Measurements from ENCODE around the gene C1QL1.

The C1QL1 gene

DNA sequence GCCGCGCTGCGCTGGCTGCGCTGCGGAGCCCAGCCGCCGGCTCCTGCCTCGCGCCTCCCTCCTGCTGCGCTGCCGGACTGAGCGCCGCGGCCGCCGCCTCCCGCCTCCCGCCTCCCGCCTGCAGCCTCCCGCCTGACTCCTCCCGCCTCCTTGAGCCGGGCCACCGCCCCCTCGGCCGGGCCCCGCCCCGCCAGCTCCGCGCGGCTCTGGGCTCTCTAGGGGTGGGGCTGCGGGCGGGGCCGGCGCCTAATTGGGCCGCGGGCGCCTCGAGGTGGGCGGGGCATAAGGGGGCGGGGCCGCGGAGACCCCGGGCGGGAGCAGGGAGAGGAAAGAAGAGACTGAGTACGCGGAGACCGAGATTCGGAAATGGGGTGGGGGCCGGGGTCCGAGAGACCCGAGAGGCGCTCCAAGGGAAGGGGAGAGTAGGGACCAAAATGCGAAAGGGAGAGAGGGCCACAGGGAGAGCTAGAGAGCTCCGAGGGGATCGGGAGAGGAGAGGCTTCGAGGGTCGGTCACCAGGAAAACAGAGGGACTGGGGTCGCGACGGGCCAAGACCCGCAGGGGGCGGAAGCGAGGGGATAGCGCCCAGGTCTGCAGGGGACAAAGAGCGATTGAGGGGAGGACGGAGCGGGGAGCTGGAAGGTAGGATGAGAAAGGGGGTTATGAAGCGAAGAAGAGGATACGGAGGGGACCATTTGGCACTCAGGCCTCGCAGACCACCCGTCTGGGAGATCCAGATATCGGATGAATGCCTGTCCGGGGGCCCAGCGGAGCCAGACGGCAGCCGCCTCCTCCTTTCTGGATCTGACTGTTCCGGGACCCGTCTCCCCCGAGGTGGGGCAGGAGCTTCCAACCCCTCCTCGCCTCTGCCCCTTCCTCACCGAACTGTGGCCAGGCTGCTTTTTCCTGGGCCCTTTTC, at the start of gene C1QL1:
Gene C1QL1, minus strand, starts transcription at position 79 of the 919 bp plus-strand sequence. CDS start 255 bp downstream, outside the sequence.
- peak; percentile 79 to 87 for DNase-seq (ENCODE audit: low read depth in 2 of 2)

DNA sequence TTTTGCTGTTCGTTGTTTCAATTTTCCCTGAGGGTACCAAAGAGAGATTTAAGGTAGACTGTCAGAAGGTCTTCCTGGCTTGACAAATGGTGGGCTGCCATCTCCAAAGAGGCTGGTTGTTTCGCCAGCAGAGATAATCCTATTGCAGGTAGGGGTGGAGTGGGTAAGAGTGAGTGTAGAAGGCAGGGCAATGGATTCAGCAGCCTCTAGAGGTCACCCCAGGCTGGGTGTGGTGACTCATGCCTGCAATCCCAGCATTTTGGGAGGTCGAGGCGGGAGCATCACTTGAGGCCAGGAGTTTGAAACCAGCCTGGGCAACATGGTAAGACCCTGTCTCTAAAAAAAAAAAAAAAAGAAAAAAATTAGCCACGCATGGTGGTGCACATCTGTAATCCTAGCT, 48.7 kb upstream of the C1QL1 start:
- DNase-seq (ENCODE audit: low read depth in 2 of 2), result no peak

DNA sequence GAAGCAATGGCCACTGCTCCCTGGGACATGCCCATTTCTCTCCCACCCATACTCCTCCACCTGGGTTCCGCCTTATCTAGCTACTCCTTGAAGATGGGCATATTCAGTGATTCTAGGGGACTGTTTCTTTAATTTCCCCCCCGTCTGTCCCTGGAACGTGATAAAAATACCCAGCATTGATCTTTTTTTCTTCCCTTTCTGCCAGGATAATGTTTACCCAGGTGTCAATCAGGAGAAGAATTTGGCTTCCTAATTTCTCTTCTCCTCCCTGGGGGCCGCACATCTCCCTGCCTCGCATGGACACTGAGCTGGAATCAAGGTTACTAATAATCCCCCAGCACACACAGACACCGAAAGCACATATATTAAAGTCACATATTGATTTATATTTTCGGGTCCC, 48.1 kb upstream of the C1QL1 start:
- DNase-seq (ENCODE audit: low read depth in 2 of 2), result no peak

DNA sequence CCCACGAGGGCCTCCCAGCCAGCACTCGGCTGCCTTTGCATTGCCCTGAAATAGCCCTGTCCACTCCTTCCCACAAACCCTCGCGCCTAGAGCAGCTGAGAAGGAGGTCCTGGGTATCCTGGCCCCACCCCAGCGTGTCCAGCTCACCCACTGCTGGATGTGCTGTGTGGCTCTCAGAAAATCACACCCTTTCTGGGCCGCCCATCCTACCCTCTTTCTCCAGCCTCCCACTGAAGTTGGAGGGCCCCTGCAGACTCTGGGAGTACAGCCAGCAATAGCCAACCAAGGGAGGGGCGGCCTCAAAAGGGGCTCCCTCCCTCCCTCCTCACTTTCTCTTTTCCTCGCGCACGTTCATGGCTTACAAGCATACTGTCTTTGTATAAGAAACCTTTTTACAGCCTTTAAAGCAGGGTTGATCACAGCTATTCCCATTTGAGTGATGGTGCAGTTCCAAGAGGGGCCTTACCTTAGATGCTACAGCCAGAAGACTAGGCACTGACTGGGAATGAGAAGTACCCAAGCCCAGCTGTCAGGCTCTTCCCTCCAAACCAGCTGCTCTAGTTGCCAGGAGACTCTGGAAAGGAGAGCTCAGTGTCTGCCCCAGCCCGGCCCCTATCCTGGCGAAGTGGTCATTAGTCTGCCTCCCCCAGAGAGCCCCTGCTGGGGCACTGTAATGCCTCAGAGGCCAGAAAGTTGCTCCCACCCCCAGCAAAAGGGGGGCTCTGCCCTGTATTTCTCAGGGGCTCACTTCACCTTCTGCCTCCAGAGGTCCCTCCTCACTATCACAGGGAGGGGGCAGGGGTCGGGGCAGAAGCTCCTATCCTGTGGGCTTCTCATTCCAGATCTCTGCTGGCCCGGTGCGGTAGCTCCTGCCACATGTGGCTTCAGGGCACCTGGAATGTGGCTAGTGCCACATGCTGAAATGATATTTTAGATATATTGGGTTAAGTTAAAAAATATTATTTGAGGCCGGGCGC, 45.2 kb upstream of the C1QL1 start:
- DNase-seq (ENCODE audit: low read depth in 2 of 2), result no peak

DNA sequence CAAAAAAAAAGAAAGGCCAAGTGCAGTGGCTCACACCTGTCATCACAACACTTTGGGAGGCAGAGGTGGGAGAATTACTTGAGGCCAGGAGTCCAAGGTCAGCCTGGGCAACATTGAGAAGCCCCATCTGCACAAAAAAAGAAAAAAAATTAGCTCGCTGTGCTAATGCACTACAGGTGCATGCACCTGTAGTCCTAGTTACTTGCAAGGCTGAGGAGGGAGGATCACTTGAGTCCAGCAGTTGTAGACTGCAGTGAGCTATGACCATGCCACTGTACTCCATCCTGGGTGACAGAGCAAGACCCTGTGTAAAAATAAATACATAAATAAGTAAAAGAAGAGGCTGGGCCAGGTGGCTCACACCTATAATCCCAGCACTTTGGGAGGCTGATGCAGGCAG, 43.7 kb upstream of the C1QL1 start:
- no peak for DNase-seq (ENCODE audit: low read depth in 2 of 2)

DNA sequence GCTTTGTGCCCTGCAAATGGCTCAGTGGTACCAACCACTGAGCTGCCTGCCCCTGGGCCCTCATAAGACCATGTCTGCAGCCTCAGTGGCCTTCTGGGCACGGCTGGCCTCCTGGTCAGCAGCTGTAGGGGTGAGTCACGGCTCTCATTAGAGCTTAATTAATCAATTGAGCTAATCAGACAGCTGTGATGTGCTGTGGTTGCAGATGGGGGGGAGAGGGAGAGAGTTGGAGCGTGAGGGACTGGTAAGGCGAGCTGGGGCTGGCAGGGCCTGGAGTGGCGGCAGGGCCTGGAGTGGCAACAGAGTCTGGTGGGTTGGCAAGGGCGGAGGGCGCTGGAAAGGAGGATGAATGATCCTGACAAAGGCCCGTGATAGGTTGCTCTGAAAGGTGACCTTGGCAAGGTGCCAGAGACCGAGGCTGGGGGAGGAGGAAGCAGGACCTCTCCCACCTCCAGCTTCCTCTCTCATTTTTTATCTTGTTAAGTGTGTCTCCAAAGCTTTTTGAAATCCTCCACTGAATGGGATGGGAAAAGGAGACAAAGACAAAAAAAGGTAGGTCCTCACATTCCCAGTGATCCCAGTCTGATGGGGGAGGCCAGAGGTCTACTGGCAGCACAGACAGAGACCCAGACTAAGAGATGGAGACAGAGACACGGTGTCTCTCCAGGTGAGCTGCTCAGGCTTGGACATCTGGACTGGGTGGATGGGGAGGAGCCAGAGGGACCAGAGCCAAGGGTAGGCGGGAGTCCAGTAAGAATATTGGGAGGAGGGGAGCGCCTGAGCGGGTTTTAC, 41.8 kb upstream of the C1QL1 start:
- no peak for DNase-seq (ENCODE audit: low read depth in 2 of 2)

DNA sequence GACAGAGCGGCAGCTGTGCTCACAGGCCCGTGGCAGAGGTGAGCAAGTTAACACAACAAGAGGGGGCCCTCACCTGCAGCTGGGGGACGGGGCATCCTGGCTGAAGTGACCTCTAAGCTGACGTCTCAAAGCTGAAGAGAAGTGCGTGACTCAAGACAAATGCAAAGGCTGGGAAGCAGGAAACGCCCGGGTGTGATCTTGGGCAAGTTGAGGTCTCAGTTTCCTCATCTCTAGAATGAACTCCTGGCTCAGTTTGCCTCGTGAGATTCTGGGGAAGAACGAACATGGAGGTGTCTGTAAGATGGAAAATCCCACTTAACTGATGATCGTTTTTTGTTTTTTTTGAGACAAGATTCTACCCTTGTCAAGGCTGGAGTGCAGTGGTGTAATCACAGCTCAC, 40.1 kb upstream of the C1QL1 start:
- DNase-seq (ENCODE audit: low read depth in 2 of 2), result no peak

DNA sequence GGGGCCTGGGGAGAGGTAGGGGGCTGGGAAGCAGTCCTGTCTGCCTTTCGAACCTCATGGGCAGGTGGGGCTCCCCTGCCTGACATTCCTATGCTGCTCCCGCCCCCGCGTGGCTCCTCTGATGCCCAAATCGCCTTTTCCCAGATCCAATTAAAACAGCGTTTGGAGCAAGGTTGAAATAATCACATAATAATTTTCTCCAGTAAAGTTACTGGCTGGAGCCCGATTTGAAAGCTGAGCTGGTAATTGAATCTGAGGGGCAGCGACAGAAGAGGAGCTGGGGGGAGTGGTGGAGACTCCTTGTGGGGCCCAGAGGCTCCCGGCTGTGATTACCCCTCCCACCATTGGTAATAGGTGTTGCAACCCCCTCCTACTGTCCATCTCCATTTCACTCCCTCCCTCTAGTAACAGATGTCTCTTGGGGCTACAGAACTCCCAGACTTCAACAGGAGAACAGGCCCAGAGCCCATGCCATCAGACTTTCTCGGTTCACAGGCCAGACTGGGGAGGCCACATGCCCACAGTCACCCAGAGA, 38.9 kb upstream of the C1QL1 start:
- no peak for DNase-seq (ENCODE audit: low read depth in 2 of 2)

DNA sequence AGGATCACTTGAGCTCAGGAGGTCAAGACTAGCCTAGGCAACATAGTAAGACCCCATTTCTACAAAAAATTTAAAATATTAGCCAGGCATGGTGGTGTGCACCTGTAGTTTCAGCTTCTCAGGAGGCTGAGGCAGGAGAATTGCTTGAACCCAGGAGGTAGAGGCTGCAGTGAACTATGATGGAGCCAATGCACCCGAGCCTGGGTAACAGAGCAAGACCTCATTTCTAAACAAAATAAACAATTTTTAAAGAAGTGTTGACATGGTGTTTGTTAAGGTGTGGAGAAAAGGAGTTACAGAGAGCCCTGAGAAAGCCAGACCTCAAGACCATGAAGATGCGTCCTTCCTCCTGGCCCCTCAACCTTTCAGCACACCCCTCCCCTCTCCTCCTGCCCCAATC, 37.6 kb upstream of the C1QL1 start:
- no peak for DNase-seq (ENCODE audit: low read depth in 2 of 2)

DNA sequence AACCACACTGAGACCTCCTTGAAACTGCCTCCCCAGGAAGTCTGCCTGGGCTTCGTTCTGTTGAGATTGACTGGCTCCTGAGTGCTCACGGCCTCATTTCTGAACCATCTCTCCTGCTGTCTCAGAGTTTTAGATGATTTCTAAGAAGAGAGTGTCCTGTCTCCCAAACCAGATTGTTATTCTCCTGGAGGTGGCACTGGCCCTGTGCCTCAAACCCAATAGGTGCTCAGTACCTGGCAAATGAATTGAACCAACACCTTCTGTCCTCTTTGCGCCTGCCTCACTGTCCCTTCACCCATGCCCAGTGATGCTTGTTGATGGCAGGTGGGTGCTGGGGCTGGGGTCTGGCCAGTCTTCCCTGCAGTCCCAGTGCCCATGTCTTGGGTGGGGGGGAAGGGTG, 36.3 kb upstream of the C1QL1 start:
- DNase-seq (ENCODE audit: low read depth in 2 of 2), result no peak

DNA sequence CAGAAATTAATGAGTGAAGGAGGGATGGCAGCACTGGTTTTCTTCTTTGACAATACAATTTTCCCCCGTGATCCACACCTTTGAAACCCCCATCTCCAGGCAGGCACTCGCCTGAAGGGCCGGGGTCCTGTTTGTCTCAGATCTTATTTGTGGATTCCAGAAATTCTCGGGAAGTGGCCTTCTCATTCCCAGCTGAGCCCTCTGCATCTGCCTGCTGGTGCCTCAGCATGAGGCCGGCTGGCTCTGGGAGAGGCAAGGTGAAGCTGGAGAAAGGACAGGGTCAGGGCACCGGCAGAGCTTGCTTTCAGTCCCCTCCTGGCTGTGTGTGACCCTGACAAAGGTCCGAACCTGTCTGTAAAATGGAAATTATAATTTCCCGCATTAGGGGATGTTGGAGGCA, 35.8 kb upstream of the C1QL1 start:
- no peak for DNase-seq (ENCODE audit: low read depth in 2 of 2)

DNA sequence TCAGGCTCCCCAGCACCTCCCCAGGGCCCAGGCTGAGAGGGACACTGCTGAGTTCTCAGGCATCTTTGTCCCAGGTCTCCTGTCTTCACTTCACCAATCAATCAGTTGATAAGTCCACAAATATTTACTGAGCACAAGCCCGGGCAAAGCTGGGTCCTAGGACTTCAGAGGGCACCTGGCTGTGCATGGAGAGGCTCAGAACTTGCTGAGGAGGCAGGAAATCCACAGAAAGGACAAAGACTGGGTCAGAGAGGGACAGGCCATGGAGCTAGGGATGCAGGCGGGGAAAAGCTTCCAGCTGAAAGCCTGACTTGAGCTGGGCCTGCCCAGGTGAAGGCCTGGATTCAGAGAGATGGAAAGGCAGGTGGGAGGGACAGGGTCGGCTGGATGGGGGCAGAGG, 33.2 kb upstream of the C1QL1 start:
- no peak for DNase-seq (ENCODE audit: low read depth in 2 of 2)

DNA sequence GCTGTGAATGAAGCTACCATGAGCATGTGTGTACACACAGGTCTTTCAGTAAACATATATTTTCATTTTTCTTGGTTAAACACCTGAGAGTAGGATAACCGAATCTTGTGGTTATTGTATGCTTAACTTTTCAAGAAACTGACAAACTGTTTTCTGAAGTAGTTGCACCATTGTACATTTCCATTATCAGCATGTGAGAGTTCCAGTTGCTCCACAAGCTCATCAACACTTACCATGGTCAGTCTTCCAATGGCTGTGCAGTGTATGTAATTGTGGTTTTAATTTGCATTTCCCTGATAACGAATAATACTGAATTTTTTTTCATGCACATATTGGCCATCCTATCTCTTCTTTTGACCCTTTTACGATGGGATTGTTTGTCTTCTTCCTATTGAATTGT, 31.3 kb upstream of the C1QL1 start:
- DNase-seq (ENCODE audit: low read depth in 2 of 2), result no peak

DNA sequence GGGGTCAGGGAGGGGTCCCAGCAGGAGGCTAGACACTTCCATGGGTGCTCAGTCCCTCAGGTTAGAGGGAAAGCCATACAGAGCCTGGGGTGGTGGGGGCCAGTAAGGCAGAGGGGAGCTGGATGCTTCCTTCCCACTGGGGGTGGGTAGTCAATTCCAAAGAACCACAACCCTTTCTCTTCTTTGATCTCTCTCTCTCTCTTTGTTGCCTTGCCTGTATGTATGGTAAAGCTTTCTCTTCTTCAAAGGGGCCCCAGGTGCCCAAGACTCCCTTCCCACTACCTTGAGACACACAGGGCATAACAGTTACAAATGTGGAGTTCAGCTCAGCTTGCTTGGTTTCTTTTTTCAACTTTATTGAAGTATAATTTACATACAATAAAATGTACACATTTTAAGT, 30.5 kb upstream of the C1QL1 start:
- DNase-seq (ENCODE audit: low read depth in 2 of 2), result no peak

DNA sequence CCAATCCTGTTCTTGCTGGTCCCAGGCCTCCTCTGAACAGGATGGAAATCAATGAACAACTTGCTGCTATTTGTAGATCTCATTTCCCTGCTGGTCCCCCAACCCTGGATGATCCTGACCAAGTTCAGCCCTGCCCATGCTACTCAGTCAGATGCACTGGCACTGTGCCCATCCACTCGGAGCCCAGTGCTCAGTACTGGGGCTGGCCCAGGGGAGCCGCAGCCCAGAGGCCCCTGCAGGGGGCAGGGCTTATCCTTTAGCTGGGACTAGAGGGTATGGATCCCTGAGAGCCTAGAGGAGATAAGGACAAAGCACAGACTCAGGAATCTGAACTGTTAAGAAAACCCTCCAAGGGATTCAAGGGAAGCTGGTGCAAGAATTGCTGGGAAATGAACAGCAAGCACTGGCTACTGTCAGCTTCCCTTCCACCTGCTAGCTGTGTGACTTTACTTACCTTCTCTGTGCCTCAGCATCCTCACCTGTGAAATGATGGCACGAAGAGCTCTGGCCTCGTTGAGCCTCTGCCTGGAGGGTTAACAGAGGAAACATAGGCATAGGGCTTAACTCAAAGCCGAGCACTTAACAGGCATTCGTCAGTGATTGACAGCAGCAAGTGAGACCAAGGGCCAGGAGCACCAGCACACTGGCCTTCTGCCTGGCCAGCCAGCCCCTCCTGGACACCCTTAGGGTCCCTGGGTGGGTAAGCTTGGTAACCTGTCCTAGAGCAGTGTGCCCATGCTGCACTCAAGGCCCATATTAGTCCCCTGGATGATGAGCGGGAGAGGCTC, 29.8 kb upstream of the C1QL1 start:
- DNase-seq (ENCODE audit: low read depth in 2 of 2), result no peak

DNA sequence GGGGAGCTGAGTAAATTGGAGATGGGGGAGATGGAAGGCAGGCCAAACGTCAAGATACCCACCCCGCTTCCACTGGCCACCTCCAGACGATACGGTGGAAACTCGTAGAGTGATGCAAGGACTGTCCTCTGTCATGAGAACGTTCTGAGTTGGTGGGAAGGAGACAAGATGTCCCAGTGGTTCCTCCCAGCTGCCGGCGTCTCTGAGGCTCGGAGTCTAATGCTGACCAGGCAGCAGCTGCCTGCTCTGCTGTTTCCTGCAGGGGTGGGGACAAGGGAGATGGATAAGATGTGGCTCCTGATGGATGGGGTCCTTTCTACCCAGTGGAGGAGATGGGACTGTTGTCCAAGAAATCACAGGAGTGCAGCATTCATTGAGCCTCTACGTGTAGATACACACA, 28.2 kb upstream of the C1QL1 start:
- DNase-seq (ENCODE audit: low read depth in 2 of 2), result no peak

DNA sequence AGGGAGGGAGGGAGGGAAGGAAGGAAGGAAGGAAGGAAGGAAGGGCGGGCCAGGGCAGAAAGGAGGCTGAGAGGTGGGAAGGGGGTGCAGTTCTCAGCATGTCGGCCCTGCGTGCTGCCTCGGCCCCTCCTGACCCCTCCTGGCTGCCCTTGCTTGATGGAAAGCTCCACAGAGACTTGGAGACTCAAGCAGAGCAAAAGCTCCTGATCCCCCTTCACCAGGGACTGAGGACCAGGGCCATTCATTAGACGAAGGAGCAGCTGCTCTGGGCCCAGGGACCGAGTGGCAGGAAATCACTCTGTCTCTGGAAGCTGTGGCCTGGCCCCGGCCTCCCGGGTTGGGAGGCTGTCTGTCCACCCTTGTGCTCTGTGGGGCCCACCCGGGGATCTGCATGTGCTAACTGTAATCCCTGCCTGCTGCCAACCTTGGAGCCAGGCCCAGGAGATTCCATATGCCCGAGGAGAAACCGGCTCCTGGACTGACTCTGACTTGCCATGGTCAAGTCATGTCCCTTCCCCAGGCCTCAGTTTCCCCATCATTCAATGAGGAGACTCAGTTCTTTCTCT, 27.4 kb upstream of the C1QL1 start:
- no peak for DNase-seq (ENCODE audit: low read depth in 2 of 2)

DNA sequence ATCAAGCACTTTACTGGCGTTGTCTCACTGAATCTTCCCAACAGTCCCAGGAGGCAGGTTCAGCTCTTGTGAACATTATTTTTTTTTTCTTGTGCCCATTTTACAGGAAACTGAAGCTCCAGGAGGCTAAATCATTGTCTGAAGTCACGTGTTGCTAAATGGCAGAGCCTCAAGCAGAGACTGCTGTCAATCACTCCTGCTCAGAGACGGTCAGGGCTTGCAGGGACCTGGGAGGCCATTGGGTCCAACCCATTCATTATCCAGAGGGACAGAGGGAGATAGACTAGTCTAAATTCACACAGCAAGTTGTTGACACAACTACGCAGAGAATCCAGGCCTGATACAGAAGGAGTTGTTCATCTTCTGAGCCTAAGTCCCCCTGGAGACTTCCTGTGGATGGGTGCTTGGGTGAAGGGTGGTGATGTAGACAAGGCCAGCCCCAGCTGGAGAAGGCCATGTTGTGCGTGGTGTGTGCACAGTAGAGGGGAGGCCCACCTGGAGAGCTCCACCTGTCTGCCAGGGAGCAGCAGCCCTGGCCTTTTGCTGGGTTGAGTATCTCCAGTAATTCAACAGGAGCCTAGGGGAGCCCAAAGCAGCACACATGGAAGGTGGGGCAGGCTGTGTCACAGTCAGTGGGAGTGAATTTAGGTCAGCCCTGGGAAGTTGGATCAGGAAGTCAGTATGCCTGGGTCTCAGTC, 24.3 kb upstream of the C1QL1 start:
- DNase-seq (ENCODE audit: low read depth in 2 of 2), result no peak

DNA sequence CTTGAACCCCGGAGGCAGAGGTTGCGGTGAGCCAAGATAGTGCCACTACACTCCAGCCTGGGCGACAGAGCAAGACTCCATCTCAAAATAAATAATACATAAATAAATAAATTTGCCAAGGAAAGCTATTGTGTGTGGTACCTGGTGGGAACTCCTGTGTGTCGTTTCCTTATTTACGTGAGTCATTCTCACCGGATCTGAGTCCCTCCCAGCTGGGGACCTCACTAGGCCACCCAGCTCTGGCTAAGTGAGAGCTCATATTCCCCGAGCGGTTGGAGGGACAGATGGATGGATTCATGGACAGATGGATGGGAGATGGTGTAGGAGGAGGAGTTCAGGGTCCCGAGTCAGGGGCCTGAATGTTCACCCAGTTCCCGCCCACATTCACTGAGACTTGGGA, 22.9 kb upstream of the C1QL1 start:
- DNase-seq (ENCODE audit: low read depth in 2 of 2), result no peak

All from stimulated activated CD4-positive, alpha-beta T cell treated with anti-CD3 and anti-CD28 coated beads, Interleukin-4, amount 100 ng/mL, for 48 hours (primary cell).